IMR-90 (cell line): Measurements from ENCODE around the gene PTBP1.

Source experiments
- CEBPB ChIP-seq: IDR thresholded peaks from 2 replicates; pipeline ENCODE4 v1.6.1; 2012; ENCODE audit warnings: low read depth, low read length, improper control_type of control experiment
- MAFK ChIP-seq: IDR thresholded peaks from 2 replicates; pipeline ENCODE4 v1.6.1; 2012; ENCODE audit warnings: low read depth, low read length, improper control_type of control experiment
- POLR2A ChIP-seq: IDR thresholded peaks from 2 replicates; pipeline ENCODE4 v1.6.1; 2012; ENCODE audit warnings: mild to moderate bottlenecking, low read depth, low read length
- SMC3 ChIP-seq: fragments of 150-350 bp; IDR thresholded peaks from 2 replicates; pipeline ENCODE4 v1.6.1; 2016; ENCODE audit warnings: low read depth, mild to moderate bottlenecking, antibody characterized with exemption, low read length, moderate library complexity
- TF ChIP-seq, protein P1 (sequence below): conservative IDR thresholded peaks from 2 replicates; pipeline ENCODE4 v1.5.1; 2012; ENCODE audit warnings: mild to moderate bottlenecking, low read depth, low read length, improper control_type of control experiment
- TF ChIP-seq, protein P2 (sequence below): fragments of 150-350 bp; IDR thresholded peaks from 2 replicates; pipeline ENCODE4 v1.6.1; 2017; ENCODE audit warnings: mild to moderate bottlenecking, antibody characterized with exemption, low read length, low read depth

DNA sequence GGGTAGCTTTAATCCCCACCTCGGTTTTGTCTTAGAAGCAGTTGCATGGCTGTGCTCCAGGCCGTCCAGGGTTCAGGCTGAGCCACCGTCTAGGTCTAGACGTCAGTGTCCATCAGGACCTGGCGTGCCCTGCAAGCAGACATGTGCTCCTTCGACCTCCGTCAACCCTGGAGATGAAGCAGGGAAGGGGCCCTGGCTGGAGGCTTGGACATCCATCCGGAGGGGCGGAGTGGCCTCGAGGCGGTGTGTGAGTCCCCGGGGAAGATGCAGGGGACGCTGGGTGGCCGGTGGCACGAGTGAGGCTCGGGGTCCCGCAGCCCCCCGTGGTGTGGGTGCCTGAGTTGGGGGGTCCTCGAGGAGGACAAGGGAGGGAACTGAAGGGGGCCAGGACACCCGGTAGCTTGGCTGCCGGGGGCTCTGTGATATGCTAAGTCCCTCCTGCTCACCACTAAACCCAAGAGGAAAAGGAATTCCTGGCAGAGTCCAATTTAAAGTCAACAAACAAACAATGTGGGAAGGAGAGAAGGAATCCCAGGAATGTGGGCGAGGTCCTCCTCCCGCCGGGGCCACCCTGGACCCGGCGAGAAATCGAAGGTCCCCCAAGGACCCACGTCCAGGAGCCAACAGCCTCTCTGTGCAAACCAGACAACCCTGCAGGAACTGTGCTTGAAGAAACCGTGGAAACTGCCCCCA is 14.9 kb upstream of the PTBP1 start:
- TF ChIP-seq, protein P1, sequence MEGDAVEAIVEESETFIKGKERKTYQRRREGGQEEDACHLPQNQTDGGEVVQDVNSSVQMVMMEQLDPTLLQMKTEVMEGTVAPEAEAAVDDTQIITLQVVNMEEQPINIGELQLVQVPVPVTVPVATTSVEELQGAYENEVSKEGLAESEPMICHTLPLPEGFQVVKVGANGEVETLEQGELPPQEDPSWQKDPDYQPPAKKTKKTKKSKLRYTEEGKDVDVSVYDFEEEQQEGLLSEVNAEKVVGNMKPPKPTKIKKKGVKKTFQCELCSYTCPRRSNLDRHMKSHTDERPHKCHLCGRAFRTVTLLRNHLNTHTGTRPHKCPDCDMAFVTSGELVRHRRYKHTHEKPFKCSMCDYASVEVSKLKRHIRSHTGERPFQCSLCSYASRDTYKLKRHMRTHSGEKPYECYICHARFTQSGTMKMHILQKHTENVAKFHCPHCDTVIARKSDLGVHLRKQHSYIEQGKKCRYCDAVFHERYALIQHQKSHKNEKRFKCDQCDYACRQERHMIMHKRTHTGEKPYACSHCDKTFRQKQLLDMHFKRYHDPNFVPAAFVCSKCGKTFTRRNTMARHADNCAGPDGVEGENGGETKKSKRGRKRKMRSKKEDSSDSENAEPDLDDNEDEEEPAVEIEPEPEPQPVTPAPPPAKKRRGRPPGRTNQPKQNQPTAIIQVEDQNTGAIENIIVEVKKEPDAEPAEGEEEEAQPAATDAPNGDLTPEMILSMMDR = no peak
- no peak for TF ChIP-seq POLR2A
- no peak for TF ChIP-seq MAFK
- TF ChIP-seq, protein P2, sequence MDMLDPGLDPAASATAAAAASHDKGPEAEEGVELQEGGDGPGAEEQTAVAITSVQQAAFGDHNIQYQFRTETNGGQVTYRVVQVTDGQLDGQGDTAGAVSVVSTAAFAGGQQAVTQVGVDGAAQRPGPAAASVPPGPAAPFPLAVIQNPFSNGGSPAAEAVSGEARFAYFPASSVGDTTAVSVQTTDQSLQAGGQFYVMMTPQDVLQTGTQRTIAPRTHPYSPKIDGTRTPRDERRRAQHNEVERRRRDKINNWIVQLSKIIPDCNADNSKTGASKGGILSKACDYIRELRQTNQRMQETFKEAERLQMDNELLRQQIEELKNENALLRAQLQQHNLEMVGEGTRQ = no peak
- TF ChIP-seq SMC3 = no peak
- no peak for TF ChIP-seq CEBPB
